LHCN-M2 (cell line): ENCODE measurements around the gene WDFY4. TPM values are rescaled to one million over a fixed set of nuclear protein-coding genes. Genes with fewer than 3 reads are reported as not detected.

Experiments
- DNase-seq: peaks from one replicate; pipeline ENCODE4 v3.0.0-alpha.2; 2012; ENCODE audit warnings: low read depth
- total RNA-seq: library from RNA; depleted of rRNA; stranded (reverse); fragments of >200 nt; gene quantifications from 2 replicates; pipeline ENCODE4 v1.2.3, GENCODE V29; 2014

Gene WDFY4
- total RNA-seq, 1 experiment from 2014 or later: not detected

DNA sequence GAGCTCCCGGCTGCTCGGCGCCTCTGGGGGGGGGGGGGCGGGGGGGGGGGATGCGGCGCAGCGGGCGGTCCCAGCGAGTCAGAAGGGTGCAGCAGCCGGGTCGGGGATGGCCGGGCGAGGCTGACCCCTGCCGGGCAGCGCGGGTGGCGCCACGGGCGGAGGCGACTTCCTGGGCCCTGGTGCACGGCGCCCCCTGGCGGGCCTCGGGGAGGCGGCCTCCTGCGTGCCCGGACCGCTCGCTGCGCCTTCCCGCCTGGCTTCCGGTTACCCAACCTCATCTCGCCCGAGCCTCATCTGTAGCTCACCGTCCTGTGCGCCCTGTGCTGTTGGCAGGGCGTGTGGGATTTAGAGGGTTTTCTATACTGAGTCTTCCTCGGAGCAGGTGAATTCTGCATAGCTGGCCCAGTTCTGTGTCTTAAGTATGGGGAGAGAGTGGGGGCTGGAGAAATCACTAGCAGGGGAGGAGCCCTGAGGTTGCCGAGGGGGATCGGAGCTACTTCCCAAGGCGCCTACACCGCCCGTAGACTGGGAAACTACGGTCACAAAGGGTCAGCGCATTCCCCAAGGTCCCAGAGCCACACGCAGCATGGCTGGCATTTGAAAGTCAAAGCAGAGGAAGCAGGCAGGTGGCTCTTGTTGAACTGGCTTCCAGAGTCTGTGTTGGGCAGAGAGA lies 28.3 kb upstream of the WDFY4 start:
- DNase-seq: peak; percentile 86

DNA sequence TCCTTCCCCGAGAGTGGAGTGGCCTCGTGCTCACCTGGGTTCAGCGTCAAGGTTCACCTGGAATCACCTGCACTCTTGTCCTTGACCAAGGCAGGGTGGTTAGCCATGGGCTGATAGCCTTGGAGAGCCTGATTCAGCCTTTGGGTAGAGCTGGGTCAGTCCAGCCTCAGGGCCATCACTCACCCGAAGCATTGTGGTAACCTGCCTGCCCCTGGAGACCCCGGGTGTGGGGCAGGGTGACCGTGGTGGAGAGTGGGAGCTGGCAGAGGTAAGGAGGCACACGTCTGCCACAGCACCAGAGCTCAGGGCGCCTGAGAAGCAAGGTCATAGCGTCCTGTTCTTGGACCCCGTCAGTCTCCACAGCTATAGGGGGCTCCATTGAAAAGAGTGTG lies 27.8 kb upstream of the WDFY4 start:
- DNase-seq: no peak

DNA sequence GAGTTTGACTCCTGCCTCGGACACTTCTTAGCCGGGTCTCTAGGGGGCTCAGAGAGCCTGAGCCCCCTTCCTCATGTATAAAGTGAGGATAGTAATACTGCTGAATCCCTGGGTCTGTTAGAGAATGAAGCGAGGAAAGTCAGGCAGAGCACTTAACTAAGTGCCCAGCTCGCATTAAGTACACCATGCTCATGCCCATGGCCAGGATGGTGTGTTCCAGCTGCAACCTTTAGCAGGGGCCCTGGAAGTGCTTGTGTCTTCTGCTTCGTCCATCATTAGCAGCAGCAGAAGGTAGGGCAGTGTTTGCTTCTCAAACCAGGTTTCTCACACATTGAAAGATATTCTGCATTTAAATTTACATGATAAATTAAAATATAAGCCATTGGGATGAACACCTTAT lies 27.3 kb upstream of the WDFY4 start:
- DNase-seq: no peak

GRCh38 chr10:48658243-48658974 lies 26.3 kb upstream of the WDFY4 start:
- DNase-seq: peak; percentile 60

DNA sequence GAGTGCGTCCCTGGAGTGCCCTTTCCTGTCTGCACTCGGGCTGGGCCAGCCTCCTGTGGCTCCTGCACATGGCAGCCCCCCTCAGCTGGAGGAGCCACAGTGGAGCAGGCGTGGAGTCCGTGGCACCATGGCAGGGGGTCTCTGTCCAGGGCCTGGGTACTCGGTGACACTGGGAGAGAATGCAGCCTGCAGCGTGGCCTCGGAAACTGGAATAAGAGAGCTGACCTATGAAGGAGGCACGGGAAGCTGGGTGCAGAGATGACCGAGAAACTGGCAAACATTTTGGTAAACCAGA lies 25.8 kb upstream of the WDFY4 start:
- DNase-seq: no peak

- DNase-seq: no peak
Measured at GRCh38 chr10:48659790-48660189, 24.9 kb upstream of the WDFY4 start.

- no peak for DNase-seq
Measured at GRCh38 chr10:48661441-48661840, 23.2 kb upstream of the WDFY4 start.

GRCh38 chr10:48667960-48668590 lies 16.6 kb upstream of the WDFY4 start:
- peak; percentile 10 for DNase-seq

DNA sequence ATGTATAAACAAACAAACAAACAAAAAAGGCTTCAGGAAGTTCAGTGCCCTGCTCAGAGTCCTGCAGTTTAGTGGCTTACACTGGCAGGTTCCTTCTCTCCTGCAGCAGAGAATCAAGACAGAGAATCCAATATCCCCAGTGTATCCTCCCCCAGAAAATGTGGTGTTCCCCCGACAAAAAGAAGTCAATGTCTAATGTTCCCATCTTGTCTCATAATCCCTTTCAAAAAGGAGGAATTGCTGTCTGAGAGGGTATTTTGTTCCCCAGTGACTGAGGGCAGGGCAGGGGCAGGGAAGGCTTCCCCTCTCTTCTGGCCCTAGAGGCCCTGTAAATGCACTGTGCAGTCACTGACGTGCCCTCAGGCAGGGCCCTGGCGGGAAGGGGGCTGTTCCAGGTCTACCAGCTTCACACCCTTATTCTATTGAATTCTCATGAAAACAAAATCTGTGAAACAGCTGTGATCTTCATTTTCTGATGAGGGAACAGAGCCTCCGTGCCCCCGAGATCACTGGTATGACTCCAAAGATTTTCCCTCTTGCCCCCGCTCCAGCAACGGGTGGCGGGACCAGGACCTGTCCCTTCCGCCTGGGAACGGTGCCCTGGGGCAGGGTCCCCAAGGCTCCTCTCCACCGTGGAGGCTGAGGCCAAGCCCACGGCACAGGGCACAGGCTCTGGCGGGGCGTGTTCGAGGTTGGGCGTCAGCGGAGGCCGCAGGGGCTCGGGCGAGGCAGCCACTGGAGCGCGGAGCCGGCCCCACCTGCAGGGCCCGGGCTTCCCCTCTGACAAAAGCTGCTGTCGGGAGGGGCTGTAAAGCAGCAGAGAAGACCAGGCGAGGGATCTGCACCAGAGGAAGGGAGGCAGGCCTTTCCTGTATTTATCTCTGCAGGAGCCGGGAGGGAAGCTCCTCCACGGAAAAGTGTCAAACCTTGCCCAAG lies 13.4 kb upstream of the WDFY4 start:
- DNase-seq: no peak

DNA sequence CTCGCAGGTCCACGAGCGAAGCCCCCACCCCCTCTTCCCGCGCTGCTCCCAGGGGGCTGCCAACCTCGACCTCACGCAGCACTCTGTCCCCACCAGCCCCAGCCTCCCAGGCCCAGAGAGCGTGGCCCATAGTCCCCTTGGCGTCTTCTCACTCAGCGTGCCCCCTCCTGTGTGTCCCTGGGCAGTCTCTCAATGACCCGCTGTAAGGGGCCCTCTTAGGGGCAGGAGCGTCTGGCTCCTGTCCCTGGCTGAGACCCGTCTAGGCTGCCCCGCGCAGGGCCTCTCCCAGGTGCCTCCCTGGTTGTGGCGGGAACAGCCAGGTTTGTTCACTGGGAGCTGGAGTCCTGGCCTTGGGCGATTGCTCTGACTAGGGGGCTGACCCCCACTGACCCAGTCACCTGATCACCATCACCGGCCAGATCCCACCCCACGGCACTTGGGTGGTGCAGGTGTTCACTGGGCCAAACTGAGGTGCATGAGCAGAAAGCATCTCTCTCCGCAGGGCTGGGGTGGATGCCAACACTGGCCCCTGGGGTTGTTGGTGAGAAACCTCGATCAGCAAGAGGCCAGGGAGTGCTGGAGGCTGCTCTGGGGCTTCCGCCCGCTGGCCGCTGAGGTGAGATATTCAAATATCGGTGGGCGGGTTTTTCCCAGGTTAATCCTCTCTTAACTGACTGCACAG lies 12.6 kb upstream of the WDFY4 start:
- no peak for DNase-seq

DNA sequence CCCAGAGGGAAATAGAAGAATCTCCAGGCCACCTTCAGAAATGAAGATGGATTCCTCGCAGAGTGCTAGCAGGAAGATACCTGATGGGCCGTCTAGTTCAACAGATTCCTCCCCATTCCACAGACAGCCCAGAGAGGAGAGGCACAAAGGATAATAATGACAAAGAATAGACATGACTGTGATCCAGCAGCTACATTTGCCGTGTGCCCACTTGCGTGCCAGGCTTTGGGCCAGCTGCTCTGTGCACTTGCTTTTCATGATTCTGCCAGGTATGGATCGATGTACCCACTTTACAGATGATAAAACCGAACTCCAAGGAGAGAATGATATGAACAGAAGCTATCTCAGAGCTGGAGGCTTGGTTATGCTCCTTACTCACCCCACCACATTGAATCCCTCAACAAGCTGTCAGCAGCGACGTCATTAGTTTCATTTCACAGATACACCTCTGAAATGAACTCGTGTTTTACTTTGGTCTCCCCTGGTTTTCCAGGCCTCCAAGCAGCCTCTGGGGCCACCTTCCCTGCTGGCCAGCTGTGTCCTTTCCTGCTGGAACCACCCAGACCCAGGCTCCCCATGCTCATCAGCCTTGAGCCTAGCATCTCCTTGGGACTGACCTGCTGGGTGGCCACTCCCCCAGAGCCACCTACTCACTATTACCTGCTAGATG lies 11.9 kb upstream of the WDFY4 start:
- DNase-seq: no peak

GRCh38 chr10:48677625-48678024 lies 7.0 kb upstream of the WDFY4 start:
- DNase-seq: no peak

- no peak for DNase-seq
Measured at GRCh38 chr10:48678041-48678440, 6.6 kb upstream of the WDFY4 start.

- DNase-seq: no peak
Measured at GRCh38 chr10:48681740-48682139, 2.9 kb upstream of the WDFY4 start.

DNA sequence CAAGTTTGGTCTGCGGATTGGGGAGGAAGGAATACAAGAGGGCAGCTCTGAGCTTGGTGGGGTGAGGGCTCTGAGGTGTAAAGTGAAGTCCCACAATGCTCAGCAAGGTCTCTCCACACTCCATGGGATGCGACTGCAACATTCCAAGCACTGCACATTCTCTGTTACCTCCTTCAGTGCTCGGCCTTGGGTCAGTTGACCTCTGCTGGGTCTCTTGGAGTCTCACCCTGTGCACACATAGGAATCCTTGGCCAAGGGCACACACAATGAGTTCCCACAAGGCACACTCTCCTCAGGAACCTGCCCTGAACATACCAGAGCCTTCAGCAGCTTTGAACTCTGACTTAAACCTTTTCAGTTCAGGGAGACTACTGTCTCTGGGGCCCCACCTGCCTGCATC lies 2.4 kb upstream of the WDFY4 start:
- no peak for DNase-seq

DNA sequence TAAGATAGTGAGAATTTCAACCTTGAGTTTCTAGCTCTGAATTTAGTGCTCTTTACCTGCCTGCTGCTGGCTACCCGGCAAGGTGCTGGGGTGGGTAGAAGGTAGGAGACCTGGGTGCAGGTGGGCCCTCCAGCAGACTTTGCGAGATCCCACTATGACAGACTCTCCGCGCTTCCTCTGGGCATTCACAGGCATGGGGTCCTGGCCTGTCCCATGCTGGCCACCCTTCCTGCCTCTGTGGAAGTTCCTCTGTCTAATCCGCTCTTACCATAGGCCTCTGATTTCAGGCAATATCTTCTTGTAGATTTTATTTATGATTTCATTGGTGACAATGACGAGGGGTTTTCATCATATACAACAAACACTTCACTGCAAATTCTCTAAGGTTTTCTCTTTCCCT lies 1.2 kb upstream of the WDFY4 start:
- DNase-seq: no peak

DNA sequence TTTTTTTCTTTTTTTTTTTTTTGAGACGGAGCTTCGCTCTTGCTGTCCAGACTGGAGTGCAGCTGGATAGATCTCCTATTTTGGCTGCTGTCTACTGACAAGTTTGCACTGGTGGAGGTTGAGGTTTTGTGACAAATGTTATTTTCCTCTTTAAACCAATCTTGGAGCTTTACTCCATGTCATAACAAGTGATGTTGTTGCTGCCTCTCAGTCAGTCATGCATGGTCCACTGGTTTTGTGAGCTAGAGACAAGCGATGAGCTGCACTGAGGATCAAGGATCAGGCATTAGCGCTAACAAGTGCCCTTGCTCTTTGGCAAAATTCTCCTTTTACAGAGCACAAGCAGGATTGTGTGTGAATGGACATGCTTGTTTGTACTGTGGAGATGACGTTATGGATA lies 805 bp upstream of the WDFY4 start:
- DNase-seq: no peak

DNA sequence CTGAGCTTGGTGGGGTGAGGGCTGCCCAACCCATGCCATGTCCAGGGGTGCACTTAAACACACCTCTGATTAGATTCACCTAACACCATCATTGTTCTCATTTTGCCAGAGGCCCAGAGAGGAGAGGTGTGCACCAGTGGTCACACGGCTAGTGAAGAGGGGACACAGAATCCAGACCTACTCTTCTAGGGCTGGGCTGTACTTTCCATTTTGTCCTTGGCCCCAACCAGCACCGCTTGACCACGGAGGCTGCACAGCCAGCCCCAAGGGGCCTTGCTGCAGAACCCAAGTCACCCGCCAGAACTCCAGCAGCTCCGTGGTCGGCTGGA lies 246 bp upstream of the WDFY4 start:
- DNase-seq: no peak

- no peak for DNase-seq
Measured at GRCh38 chr10:48685731-48686130, 1.1 kb downstream of the WDFY4 start.

DNA sequence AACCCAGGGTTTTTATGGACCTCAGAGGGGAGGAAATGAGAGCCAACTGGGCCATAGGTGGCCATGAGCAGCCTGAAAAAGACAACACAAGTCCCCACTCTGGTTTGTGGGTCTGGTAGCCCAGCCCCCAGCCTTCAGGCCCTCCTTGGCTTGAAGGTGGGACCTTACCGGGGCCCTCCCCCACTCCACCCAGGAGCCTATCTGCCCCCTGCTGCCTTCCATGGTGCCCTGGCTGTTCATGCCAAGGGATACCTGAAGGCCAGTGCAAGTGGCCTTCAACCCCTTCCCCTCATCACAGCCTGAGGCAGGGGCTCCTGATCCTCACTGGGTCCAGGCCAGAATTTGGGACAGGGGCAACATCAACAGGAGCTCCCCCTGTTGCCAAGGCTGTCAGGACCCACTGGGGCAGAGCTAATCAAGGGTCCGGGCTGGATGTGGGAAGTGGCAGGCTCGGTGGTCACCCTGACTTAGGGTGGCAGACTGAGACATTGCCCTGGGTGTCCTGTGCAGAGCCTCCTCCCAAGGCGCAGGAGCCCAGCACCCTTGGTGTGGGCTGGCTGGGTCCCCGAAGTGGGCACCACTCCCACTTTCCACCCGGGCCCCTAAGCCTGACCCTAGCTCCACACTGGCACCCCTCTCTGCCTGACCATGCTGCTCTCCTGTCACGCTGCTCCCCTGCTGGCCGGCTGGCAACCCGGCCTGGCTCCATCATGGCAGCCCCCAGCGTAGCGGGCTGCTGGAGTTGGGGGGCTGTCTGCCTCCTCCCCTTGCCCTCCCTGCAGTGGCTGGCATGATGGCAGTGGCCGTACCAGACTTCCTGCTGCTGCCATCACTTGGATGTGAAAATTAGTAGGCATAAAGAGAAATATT lies 6.4 kb downstream of the WDFY4 start:
- DNase-seq: no peak
